Neural progenitor cell (in vitro differentiated cells): ENCODE measurements around the gene ANO1. TPM values are rescaled to one million over a fixed set of nuclear protein-coding genes. Genes with fewer than 3 reads are reported as not detected.

Experiments
- DNase-seq: peaks from one replicate; pipeline ENCODE4 v3.0.0-alpha.2; 2016; ENCODE audit warnings: low spot score
- H2AFZ ChIP-seq: fragments of 200-600 bp; sonication (generic); replicated peaks from 2 replicates; pipeline ENCODE4 v1.6.1; 2016; ENCODE audit warnings: antibody characterized with exemption
- H3F3A ChIP-seq: fragments of 200-600 bp; sonication (generic); 2 replicates; pipeline ENCODE4 v1.6.1; 2016; ENCODE audit warnings: antibody characterized with exemption, low read depth
- H3K27ac ChIP-seq: fragments of 200-600 bp; sonication (generic); 2 replicates; pipeline ENCODE4 v1.5.1; 2016; ENCODE audit warnings: mild to moderate bottlenecking
- H3K27me3 ChIP-seq: fragments of 200-600 bp; sonication (generic); 2 replicates; pipeline ENCODE4 v1.6.1; 2016; ENCODE audit warnings: mild to moderate bottlenecking, moderate library complexity
- H3K36me3 ChIP-seq: fragments of 200-600 bp; sonication (generic); 2 replicates; pipeline ENCODE4 v1.5.1; 2016
- H3K4me1 ChIP-seq: fragments of 200-600 bp; sonication (generic); 2 replicates; pipeline ENCODE4 v1.6.1; 2016; ENCODE audit warnings: mixed run types
- H3K4me2 ChIP-seq: fragments of 200-600 bp; sonication (generic); 2 replicates; pipeline ENCODE4 v1.6.1; 2016
- H3K4me3 ChIP-seq: fragments of 200-600 bp; sonication (generic); 2 replicates; pipeline ENCODE4 v1.5.1; 2016
- H3K79me2 ChIP-seq: fragments of 200-600 bp; sonication (generic); 2 replicates; pipeline ENCODE4 v1.6.1; 2016; ENCODE audit warnings: low read depth
- H3K9ac ChIP-seq: fragments of 200-600 bp; sonication (generic); 2 replicates; pipeline ENCODE4 v1.6.1; 2016
- H3K9me3 ChIP-seq: fragments of 200-600 bp; sonication (generic); 2 replicates; pipeline ENCODE4 v1.5.1; 2016; ENCODE audit warnings: low read depth
- H4K20me1 ChIP-seq: fragments of 200-600 bp; sonication (generic); 2 replicates; pipeline ENCODE4 v1.6.1; 2016; ENCODE audit warnings: low read depth
- H3K27ac Mint-ChIP-seq: 3 replicates; pipeline ENCODE4 v1.8.0; 2021; ENCODE audit warnings: mixed read lengths
- H3K27me3 Mint-ChIP-seq: 2 replicates; pipeline ENCODE4 v1.8.0; 2022; ENCODE audit warnings: low read depth, mild to moderate bottlenecking, inconsistent platforms, moderate library complexity, mixed read lengths; ENCODE audit not compliant: insufficient read depth
- H3K36me3 Mint-ChIP-seq: 3 replicates; pipeline ENCODE4 v1.8.0; 2021; ENCODE audit warnings: mixed read lengths
- H3K4me1 Mint-ChIP-seq: 3 replicates; pipeline ENCODE4 v1.8.0; 2021; ENCODE audit warnings: mixed read lengths
- H3K4me3 Mint-ChIP-seq: 3 replicates; pipeline ENCODE4 v1.8.0; 2021; ENCODE audit warnings: mild to moderate bottlenecking, moderate library complexity, mixed read lengths
- H3K9me3 Mint-ChIP-seq: 3 replicates; pipeline ENCODE4 v1.8.0; 2020; ENCODE audit warnings: mixed read lengths
- CTCF ChIP-seq: fragments of 200-600 bp; sonication (generic); IDR thresholded peaks from 2 replicates; pipeline ENCODE4 v1.5.1; 2017; ENCODE audit warnings: antibody characterized with exemption, mild to moderate bottlenecking
- EZH2 ChIP-seq: fragments of 200-600 bp; sonication (generic); IDR thresholded peaks from 2 replicates; pipeline ENCODE4 v1.6.1; 2017; ENCODE audit warnings: antibody characterized with exemption, mild to moderate bottlenecking, moderate library complexity
- EZH2phosphoT487 ChIP-seq: fragments of 200-600 bp; sonication (generic); IDR thresholded peaks from 2 replicates; pipeline ENCODE4 v1.6.1; 2017; ENCODE audit warnings: antibody characterized with exemption
- total RNA-seq: library from RNA; depleted of rRNA; stranded (reverse); fragments of >200 nt; gene quantifications from 2 replicates; pipeline ENCODE4 v1.2.3, GENCODE V29; 2015; ENCODE audit warnings: low replicate concordance

ANO1 gene
- total RNA-seq, 1 donor from 2014 or later = not detected

GRCh38 chr11:70107191-70107590 lies 29.1 kb downstream of the ANO1 start:
- TF ChIP-seq EZH2phosphoT487 (no peak), CTCF (no peak), EZH2 (no peak)
- H3K36me3 ChIP-seq = no peaks in the 10 kb centered on the region
- no peak overlapping the region for H2AFZ ChIP-seq
- H3K27ac ChIP-seq = no peak overlapping the region
- H3K36me3 Mint-ChIP-seq = no peaks in the 10 kb centered on the region
- H3K4me3 Mint-ChIP-seq = peak overlapping the region; percentile 46
- no peak for DNase-seq
- H3F3A ChIP-seq = peaks cover 21% of the 10 kb centered on the region
- no peaks in the 10 kb centered on the region for H3K27me3 ChIP-seq
- H3K9me3 Mint-ChIP-seq = no peaks in the 10 kb centered on the region
- no peak overlapping the region for H3K4me3 ChIP-seq
- H3K4me1 Mint-ChIP-seq = peaks cover 77% of the 10 kb centered on the region
- peaks cover 61% of the 10 kb centered on the region for H3K4me1 ChIP-seq
- no peaks in the 10 kb centered on the region for H3K79me2 ChIP-seq
- peak overlapping the region; percentile 64 for H3K27ac Mint-ChIP-seq
- peaks cover 12% of the 10 kb centered on the region for H4K20me1 ChIP-seq
- no peak overlapping the region for H3K4me2 ChIP-seq
- H3K9ac ChIP-seq = no peak overlapping the region
- peaks cover 29% of the 10 kb centered on the region for H3K27me3 Mint-ChIP-seq
- no peaks in the 10 kb centered on the region for H3K9me3 ChIP-seq

GRCh38 chr11:70107756-70108155 lies 29.6 kb downstream of the ANO1 start:
- Mint-ChIP-seq H3K36me3 (no peaks in the 10 kb centered on the region), H3K9me3 (no peaks in the 10 kb centered on the region), H3K27ac (no peak overlapping the region), H3K27me3 (peaks cover 29% of the 10 kb centered on the region), H3K4me3 (no peak overlapping the region), H3K4me1 (peaks cover 77% of the 10 kb centered on the region)
- H3K36me3 ChIP-seq = no peaks in the 10 kb centered on the region
- TF ChIP-seq CTCF (no peak), EZH2 (no peak), EZH2phosphoT487 (no peak)
- no peak overlapping the region for H3K4me2 ChIP-seq
- H3K27ac ChIP-seq = no peak overlapping the region
- no peak for DNase-seq
- no peaks in the 10 kb centered on the region for H3K9me3 ChIP-seq
- no peak overlapping the region for H3K4me3 ChIP-seq
- no peak overlapping the region for H3K9ac ChIP-seq
- H3K79me2 ChIP-seq = no peaks in the 10 kb centered on the region
- H3K27me3 ChIP-seq = no peaks in the 10 kb centered on the region
- peaks cover 12% of the 10 kb centered on the region for H4K20me1 ChIP-seq
- peaks cover 61% of the 10 kb centered on the region for H3K4me1 ChIP-seq
- H3F3A ChIP-seq = peaks cover 21% of the 10 kb centered on the region
- no peak overlapping the region for H2AFZ ChIP-seq

- TF ChIP-seq EZH2phosphoT487 (no peak), CTCF (no peak), EZH2 (no peak)
Measured at GRCh38 chr11:70108250-70108649, 30.1 kb downstream of the ANO1 start.

More at GRCh38 chr11:70108250-70108649, 30.1 kb downstream of the ANO1 start:
- peak overlapping the region; percentile 2 for H3K27ac Mint-ChIP-seq
- Histone ChIP-seq H3K9me3 (no peaks in the 10 kb centered on the region), H3K27me3 (no peaks in the 10 kb centered on the region), H3K4me3 (no peak overlapping the region), H4K20me1 (peaks cover 12% of the 10 kb centered on the region), H3F3A (peaks cover 21% of the 10 kb centered on the region), H3K4me1 (peaks cover 58% of the 10 kb centered on the region), H3K27ac (no peak overlapping the region), H3K79me2 (no peaks in the 10 kb centered on the region), H3K36me3 (no peaks in the 10 kb centered on the region), H3K4me2 (no peak overlapping the region), H3K9ac (no peak overlapping the region), H2AFZ (no peak overlapping the region)
- H3K4me1 Mint-ChIP-seq = peaks cover 77% of the 10 kb centered on the region
- no peaks in the 10 kb centered on the region for H3K36me3 Mint-ChIP-seq
- no peak for DNase-seq
- peaks cover 31% of the 10 kb centered on the region for H3K27me3 Mint-ChIP-seq
- no peak overlapping the region for H3K4me3 Mint-ChIP-seq
- no peaks in the 10 kb centered on the region for H3K9me3 Mint-ChIP-seq
